Thyroid gland (tissue), 4 donors: ENCODE results near the gene CA12. TPM values are rescaled to one million over a fixed set of nuclear protein-coding genes. Genes with fewer than 3 reads are reported as not detected.

Experiments
- DNase-seq, 2 donors: peaks; one replicate each; pipeline ENCODE4 v3.0.0-alpha.2; 2019
- H3K27ac ChIP-seq, 3 donors: fragments of 200-600 bp; sonication (generic); 1 replicate in 2 of 3; 2 replicates in 1 of 3; pipeline ENCODE4 v1.5.1; 2016 to 2019; ENCODE audit warnings: mild to moderate bottlenecking in 1 of 3, moderate library complexity in 1 of 3
- H3K27me3 ChIP-seq: fragments of 200-600 bp; sonication (generic); one replicate; pipeline ENCODE4 v1.5.1; 2019
- H3K36me3 ChIP-seq, 2 donors: fragments of 200-600 bp; sonication (generic); one replicate each; pipeline ENCODE4 v1.5.1; 2016 to 2019
- H3K4me1 ChIP-seq, 2 donors: fragments of 200-600 bp; sonication (generic); one replicate each; pipeline ENCODE4 v1.5.1; 2017 to 2019
- H3K4me3 ChIP-seq, 3 donors: fragments of 200-600 bp; sonication (generic); replicated peaks in 1 of 3; 1 replicate in 2 of 3; 2 replicates in 1 of 3; pipeline ENCODE4 v1.5.1; 2016; ENCODE audit warnings: mild to moderate bottlenecking in 1 of 3
- H3K9me3 ChIP-seq: fragments of 200-600 bp; sonication (generic); one replicate; pipeline ENCODE4 v1.5.1; 2017
- POLR2A ChIP-seq, 2 donors: fragments of 450-650 bp; IDR thresholded peaks; one replicate each; pipeline ENCODE4 v1.6.1; 2017; ENCODE audit warnings: antibody characterized with exemption in 2 of 2, mild to moderate bottlenecking in 2 of 2, moderate library complexity in 1 of 2
- WGBS, 2 donors: methylation state at CpG; one replicate each; pipeline ENCODE4 v1.1.5; 2017; 5-methylcytosine and 5-hydroxymethylcytosine counted together
- intact Hi-C: fragments of 100-400 bp; cut with DNase I; formaldehyde crosslinking; loops from one replicate; pipeline ENCODE4 v1.15.1; 2023
- total RNA-seq, 4 donors: library from RNA; depleted of rRNA; stranded (reverse); fragments of >200 nt; gene quantifications; one replicate each; pipeline ENCODE4 v1.2.3, GENCODE V29; 2016
- TF ChIP-seq, protein P1 (sequence below), 6 experiments: fragments of 200-600 bp in 3 of 6; fragments of 450-650 bp in 3 of 6; sonication (generic) in 3 of 6; IDR thresholded peaks; one replicate each; pipeline ENCODE4 v1.5.1; 2016 to 2019; ENCODE audit warnings: antibody characterized with exemption in 6 of 6, mild to moderate bottlenecking in 2 of 6, inconsistent platforms in 1 of 6, moderate library complexity in 1 of 6

Gene CA12
- total RNA-seq, 4 donors from 2014 or later, result 0.33 to 21.9 (median 4.3) TPM

- no peak for DNase-seq
- Histone ChIP-seq H3K4me3 (no peak overlapping the region), H3K36me3 (no peaks in the 10 kb centered on the region), H3K9me3 (no peaks in the 10 kb centered on the region), H3K4me1 (peaks cover 0 to 6% of the 10 kb centered on the region in 2 donors), H3K27me3 (no peaks in the 10 kb centered on the region), H3K27ac (no peak overlapping the region)
- WGBS, 2 donors, result 89 to 93% methylated on average over 5 of the region's 5 CpGs
- TF ChIP-seq POLR2A (IDR thresholded peaks at IDR 0.05), result no peak
- TF ChIP-seq, protein P1, sequence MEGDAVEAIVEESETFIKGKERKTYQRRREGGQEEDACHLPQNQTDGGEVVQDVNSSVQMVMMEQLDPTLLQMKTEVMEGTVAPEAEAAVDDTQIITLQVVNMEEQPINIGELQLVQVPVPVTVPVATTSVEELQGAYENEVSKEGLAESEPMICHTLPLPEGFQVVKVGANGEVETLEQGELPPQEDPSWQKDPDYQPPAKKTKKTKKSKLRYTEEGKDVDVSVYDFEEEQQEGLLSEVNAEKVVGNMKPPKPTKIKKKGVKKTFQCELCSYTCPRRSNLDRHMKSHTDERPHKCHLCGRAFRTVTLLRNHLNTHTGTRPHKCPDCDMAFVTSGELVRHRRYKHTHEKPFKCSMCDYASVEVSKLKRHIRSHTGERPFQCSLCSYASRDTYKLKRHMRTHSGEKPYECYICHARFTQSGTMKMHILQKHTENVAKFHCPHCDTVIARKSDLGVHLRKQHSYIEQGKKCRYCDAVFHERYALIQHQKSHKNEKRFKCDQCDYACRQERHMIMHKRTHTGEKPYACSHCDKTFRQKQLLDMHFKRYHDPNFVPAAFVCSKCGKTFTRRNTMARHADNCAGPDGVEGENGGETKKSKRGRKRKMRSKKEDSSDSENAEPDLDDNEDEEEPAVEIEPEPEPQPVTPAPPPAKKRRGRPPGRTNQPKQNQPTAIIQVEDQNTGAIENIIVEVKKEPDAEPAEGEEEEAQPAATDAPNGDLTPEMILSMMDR (IDR thresholded peaks at IDR 0.05), result no peak
- intact Hi-C loops, result no loop called here
These were observed 88.9 kb downstream of the CA12 start for GRCh38 chr15:63292771-63293170.

DNA sequence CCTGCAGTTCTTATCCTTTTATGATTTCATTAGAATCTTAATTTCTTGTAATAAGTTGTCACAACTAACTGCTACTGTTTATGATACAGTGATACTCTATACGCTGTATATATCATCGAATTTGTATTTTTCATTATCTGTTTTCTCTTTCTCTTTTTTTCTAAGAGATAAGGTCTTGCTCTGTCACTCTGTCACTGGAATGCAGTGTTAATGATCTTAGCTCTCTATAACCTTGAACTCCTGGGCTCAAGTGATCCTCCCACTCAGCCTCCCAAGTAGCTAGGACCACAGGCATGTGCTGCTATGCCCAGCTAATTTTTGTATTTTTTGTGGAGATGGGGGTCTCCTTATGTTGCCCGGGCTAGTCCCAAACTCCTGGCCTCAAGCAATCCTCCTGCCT is 89.4 kb downstream of the CA12 start:
- no peaks in the 10 kb centered on the region for H3K9me3 ChIP-seq
- H3K27ac ChIP-seq, result no peak overlapping the region
- no peaks in the 10 kb centered on the region for H3K27me3 ChIP-seq
- H3K4me3 ChIP-seq, result no peak overlapping the region
- 93% methylated on average over 3 of the region's 3 CpGs for WGBS, 2 donors
- H3K36me3 ChIP-seq, result no peaks in the 10 kb centered on the region
- TF ChIP-seq POLR2A (IDR thresholded peaks at IDR 0.05), result no peak
- TF ChIP-seq, protein P1 (IDR thresholded peaks at IDR 0.05), result no peak
- no peak for DNase-seq
- peaks cover 0 to 6% of the 10 kb centered on the region in 2 donors for H3K4me1 ChIP-seq
- intact Hi-C loops, result no loop called here

DNA sequence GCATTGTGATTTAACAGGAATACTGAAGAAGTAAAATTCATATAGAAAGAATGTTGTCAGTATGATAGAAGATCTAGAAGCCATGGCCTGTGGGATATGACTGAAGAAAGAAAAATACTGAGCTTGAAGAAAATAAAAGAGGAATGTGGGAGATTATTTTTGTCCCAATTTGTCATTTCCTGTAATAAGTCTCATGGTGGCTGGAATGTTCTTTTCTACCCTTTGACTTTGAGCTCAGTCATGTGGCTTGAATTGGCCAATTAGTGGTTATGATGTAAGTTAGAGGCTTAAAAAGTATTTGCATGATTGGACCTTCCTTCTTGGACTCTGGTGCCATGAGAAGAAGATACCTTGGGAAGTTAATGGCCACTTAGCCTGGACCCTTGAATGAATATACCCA is 90.1 kb downstream of the CA12 start:
- intact Hi-C loops, result loop anchor here (2.0 kb wide), 1 partner anchor 111 kb away; no protein-coding TSS in a partner anchor
- Histone ChIP-seq H3K27me3 (no peaks in the 10 kb centered on the region), H3K9me3 (no peaks in the 10 kb centered on the region), H3K4me3 (no peak overlapping the region), H3K36me3 (no peaks in the 10 kb centered on the region), H3K27ac (no peak overlapping the region), H3K4me1 (peaks cover 0 to 6% of the 10 kb centered on the region in 2 donors)
- no peak for TF ChIP-seq POLR2A (IDR thresholded peaks at IDR 0.05)
- TF ChIP-seq, protein P1 (IDR thresholded peaks at IDR 0.05), result no peak
- no peak for DNase-seq

- H3K27ac ChIP-seq, result no peak overlapping the region
- H3K9me3 ChIP-seq, result no peaks in the 10 kb centered on the region
- intact Hi-C loops, result no loop called here
- WGBS, 2 donors, result 1 to 3% methylated on average over 4 of the region's 4 CpGs
- H3K27me3 ChIP-seq, result no peaks in the 10 kb centered on the region
- H3K4me3 ChIP-seq, result no peak overlapping the region
- peaks cover 0 to 6% of the 10 kb centered on the region in 2 donors for H3K4me1 ChIP-seq
- DNase-seq, result no peak
- peaks cover 5 to 6% of the 10 kb centered on the region in 2 donors for H3K36me3 ChIP-seq
- TF ChIP-seq, protein P1 (IDR thresholded peaks at IDR 0.05), result peak in 5 of 6 experiments; percentile 40 to 83 (median 68)
- TF ChIP-seq POLR2A (IDR thresholded peaks at IDR 0.05), result no peak
These were observed 92.8 kb downstream of the CA12 start for GRCh38 chr15:63288778-63289378.

- intact Hi-C loops, result no loop called here
- Histone ChIP-seq H3K4me3 (no peak overlapping the region), H3K27me3 (no peaks in the 10 kb centered on the region), H3K4me1 (peaks cover 0 to 2% of the 10 kb centered on the region in 2 donors), H3K36me3 (peaks cover 5 to 6% of the 10 kb centered on the region in 2 donors), H3K9me3 (no peaks in the 10 kb centered on the region), H3K27ac (no peak overlapping the region)
- WGBS, 2 donors, result 73 to 79% methylated on average over 1 of the region's 1 CpG
- no peak for DNase-seq
- TF ChIP-seq POLR2A (IDR thresholded peaks at IDR 0.05), result no peak
- TF ChIP-seq, protein P1 (IDR thresholded peaks at IDR 0.05), result no peak
These were observed 93.3 kb downstream of the CA12 start for GRCh38 chr15:63288342-63288741.
